Measurements from ENCODE around the gene C6orf163. TPM values are rescaled to one million over a fixed set of nuclear protein-coding genes. Genes with fewer than 3 reads are reported as not detected.

C6orf163 gene
- total RNA-seq, 2 donors from 2014 or later = 4.7 to 7.4 TPM

DNA sequence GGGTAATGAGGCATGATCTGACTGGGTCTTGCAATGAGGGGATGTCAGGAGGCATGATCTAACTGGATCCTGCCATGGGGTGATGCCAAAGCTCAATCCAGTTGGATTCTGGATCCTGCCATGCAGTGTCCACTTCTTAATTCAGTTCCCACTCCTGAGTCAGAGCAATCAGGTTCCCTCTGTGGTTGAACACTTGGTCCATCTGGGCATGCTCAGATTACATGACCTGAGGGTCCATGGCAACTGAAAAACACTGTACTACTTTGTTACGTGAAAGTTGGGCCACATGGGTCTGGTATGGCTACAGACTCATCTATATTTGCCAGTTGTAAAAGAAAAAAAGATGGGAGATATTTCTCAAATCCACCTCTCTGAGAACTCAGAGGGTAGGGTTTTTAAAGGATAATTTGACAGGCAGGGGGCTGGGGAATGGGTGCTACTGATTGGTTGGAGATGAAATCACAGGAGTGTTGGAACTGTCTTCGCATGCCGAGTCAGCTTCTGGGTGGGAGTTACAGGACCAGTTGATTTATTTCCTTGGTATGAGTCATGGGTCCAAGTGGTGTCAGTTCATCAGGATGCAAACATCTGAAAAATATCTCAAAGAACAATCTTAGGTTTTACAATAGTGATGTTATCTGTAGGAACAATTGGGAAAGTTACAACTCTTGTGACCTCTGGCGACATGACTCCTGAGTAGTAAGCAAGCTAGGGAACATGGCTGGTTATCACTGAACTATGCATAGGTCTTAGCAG lies 21.6 kb downstream of the C6orf163 start:
- no peaks in the 10 kb centered on the region for H3K9me3 ChIP-seq
- H3K4me3 ChIP-seq = no peak overlapping the region
- no peaks in the 10 kb centered on the region for H3K27me3 ChIP-seq (replicated peaks; ENCODE audit: insufficient read depth)
- TF ChIP-seq, protein P1, sequence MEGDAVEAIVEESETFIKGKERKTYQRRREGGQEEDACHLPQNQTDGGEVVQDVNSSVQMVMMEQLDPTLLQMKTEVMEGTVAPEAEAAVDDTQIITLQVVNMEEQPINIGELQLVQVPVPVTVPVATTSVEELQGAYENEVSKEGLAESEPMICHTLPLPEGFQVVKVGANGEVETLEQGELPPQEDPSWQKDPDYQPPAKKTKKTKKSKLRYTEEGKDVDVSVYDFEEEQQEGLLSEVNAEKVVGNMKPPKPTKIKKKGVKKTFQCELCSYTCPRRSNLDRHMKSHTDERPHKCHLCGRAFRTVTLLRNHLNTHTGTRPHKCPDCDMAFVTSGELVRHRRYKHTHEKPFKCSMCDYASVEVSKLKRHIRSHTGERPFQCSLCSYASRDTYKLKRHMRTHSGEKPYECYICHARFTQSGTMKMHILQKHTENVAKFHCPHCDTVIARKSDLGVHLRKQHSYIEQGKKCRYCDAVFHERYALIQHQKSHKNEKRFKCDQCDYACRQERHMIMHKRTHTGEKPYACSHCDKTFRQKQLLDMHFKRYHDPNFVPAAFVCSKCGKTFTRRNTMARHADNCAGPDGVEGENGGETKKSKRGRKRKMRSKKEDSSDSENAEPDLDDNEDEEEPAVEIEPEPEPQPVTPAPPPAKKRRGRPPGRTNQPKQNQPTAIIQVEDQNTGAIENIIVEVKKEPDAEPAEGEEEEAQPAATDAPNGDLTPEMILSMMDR (IDR thresholded peaks at IDR 0.05) = no peak
- TF ChIP-seq POLR2AphosphoS5 (IDR thresholded peaks at IDR 0.05) (no peak), POLR2A (IDR thresholded peaks at IDR 0.05) (no peak)
- no peak for DNase-seq (ENCODE audit: low spot score)
- intact Hi-C loops (cut with DNase I) = no loop called here
- H3K36me3 ChIP-seq = no peaks in the 10 kb centered on the region
- WGBS = 52% methylated on average over 4 of the region's 4 CpGs
- H3K4me1 ChIP-seq (replicated peaks) = no peaks in the 10 kb centered on the region
- H3K27ac ChIP-seq = no peak overlapping the region

DNA sequence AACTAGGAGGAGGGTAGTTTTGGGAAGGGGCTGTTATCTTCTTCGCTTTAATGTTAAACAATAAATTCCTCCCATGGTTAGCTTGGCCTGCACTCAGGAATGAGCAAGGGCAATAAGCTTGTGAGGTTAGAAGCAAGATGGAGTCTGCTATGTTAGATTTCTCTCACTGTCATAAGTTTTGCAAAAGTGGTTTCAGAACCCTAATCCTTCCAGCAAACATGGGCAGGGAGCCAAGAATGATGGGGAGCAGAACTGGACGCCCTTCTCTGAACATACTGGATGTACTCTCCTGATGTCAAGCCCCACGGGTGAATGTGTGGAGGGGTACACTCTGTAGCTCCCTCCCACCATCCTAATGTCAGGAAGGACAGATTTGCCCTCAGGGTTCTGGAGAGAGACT lies 22.3 kb downstream of the C6orf163 start:
- 65% methylated on average over 3 of the region's 3 CpGs for WGBS
- Histone ChIP-seq H3K36me3 (no peaks in the 10 kb centered on the region), H3K27ac (no peak overlapping the region), H3K27me3 (replicated peaks; ENCODE audit: insufficient read depth) (no peaks in the 10 kb centered on the region), H3K4me3 (no peak overlapping the region), H3K4me1 (replicated peaks) (no peaks in the 10 kb centered on the region), H3K9me3 (no peaks in the 10 kb centered on the region)
- TF ChIP-seq POLR2A (IDR thresholded peaks at IDR 0.05) (no peak), POLR2AphosphoS5 (IDR thresholded peaks at IDR 0.05) (no peak)
- TF ChIP-seq, protein P1 (IDR thresholded peaks at IDR 0.05) = no peak
- DNase-seq (ENCODE audit: low spot score) = no peak
- intact Hi-C loops (cut with DNase I) = no loop called here

DNA sequence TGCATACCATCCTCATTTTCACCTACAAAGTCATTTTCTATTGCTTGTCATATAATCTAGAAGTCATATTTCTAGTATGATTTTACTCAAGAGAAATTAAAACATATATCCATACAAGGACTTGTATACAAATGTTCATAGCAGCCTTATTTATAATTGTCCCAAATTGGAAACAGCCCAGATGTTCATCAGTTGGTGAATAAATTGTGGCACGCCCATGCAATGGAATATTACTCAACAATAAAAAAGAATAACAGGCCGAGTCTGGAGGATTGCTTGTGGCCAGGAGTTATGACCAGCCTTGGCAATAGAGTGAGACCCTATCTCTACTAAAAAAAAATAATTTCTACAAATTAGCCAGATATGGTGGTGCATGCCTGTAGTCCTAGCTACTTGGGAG lies 28.8 kb downstream of the C6orf163 start:
- H3K9me3 ChIP-seq = no peaks in the 10 kb centered on the region
- no peak overlapping the region for H3K27ac ChIP-seq
- DNase-seq (ENCODE audit: low spot score) = no peak
- TF ChIP-seq, protein P1 (IDR thresholded peaks at IDR 0.05) = no peak
- no peak for TF ChIP-seq POLR2AphosphoS5 (IDR thresholded peaks at IDR 0.05)
- no peak for TF ChIP-seq POLR2A (IDR thresholded peaks at IDR 0.05)
- H3K4me1 ChIP-seq (replicated peaks) = no peaks in the 10 kb centered on the region
- 97% methylated on average over 2 of the region's 2 CpGs for WGBS
- intact Hi-C loops (cut with DNase I) = no loop called here
- no peak overlapping the region for H3K4me3 ChIP-seq
- no peaks in the 10 kb centered on the region for H3K36me3 ChIP-seq
- H3K27me3 ChIP-seq (replicated peaks; ENCODE audit: insufficient read depth) = no peaks in the 10 kb centered on the region

DNA sequence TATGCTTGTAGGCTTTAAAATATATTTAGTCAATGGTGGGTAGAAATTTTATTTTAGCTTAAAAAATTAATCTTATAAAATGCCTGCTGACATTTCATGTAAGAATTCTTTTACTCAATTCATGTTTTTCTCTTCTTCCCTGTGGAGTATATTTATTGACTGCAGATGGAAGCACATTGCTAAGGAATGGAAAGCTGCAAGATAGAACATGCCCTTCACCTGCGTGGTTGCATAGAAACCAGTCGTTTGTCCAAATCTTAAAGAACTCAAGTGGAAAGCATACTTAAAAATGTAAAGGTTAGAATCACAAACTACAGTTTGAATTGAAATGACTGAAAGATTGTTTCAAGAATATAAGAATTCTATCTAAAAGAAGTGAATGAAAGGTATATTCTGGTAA lies 30.7 kb downstream of the C6orf163 start:
- intact Hi-C loops (cut with DNase I) = no loop called here
- WGBS = 67% methylated on average over 2 of the region's 2 CpGs

More for the DNA sequence above, 30.7 kb downstream of the C6orf163 start:
- Histone ChIP-seq H3K4me3 (no peak overlapping the region), H3K27me3 (replicated peaks; ENCODE audit: insufficient read depth) (no peaks in the 10 kb centered on the region), H3K27ac (no peak overlapping the region), H3K4me1 (replicated peaks) (no peaks in the 10 kb centered on the region), H3K9me3 (no peaks in the 10 kb centered on the region), H3K36me3 (no peaks in the 10 kb centered on the region)
- no peak for DNase-seq (ENCODE audit: low spot score)
- no peak for TF ChIP-seq POLR2A (IDR thresholded peaks at IDR 0.05)
- no peak for TF ChIP-seq POLR2AphosphoS5 (IDR thresholded peaks at IDR 0.05)
- TF ChIP-seq, protein P1 (IDR thresholded peaks at IDR 0.05) = no peak
